ENCODE measurements around the gene PPP2R5D.

DNA sequence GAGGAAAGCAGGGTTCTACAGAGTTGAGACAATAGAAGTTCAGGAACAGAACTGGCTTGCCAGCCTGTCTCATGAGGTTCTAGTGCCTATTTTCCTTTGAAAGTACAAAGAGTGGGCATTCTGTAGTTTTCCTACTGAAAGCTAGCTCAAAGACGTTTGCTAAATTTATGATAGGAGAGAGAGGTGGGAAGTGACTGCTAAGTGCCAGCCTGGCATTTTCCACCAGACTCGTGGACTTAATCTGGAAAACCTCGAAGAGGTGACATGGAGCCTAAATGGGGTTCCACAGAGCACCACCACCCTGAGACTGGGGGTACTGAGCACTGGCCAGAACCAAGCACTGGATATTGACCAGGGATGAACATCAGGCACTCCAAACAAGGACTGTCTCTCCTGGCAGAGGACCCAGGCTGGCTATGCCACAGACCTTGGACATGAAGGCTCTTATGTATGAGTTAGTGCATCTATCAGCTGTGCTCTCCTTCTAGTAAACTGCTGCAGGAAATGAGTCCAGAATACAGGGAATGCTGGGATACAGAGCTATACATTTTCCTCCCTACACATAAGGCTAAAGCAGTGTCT is 12.5 kb upstream of the PPP2R5D start:
- TF ChIP-seq SIN3A (IDR thresholded peaks at IDR 0.05; ENCODE audit: borderline replicate concordance, insufficient read depth, low read length) = no peak
- TF ChIP-seq, protein P1, sequence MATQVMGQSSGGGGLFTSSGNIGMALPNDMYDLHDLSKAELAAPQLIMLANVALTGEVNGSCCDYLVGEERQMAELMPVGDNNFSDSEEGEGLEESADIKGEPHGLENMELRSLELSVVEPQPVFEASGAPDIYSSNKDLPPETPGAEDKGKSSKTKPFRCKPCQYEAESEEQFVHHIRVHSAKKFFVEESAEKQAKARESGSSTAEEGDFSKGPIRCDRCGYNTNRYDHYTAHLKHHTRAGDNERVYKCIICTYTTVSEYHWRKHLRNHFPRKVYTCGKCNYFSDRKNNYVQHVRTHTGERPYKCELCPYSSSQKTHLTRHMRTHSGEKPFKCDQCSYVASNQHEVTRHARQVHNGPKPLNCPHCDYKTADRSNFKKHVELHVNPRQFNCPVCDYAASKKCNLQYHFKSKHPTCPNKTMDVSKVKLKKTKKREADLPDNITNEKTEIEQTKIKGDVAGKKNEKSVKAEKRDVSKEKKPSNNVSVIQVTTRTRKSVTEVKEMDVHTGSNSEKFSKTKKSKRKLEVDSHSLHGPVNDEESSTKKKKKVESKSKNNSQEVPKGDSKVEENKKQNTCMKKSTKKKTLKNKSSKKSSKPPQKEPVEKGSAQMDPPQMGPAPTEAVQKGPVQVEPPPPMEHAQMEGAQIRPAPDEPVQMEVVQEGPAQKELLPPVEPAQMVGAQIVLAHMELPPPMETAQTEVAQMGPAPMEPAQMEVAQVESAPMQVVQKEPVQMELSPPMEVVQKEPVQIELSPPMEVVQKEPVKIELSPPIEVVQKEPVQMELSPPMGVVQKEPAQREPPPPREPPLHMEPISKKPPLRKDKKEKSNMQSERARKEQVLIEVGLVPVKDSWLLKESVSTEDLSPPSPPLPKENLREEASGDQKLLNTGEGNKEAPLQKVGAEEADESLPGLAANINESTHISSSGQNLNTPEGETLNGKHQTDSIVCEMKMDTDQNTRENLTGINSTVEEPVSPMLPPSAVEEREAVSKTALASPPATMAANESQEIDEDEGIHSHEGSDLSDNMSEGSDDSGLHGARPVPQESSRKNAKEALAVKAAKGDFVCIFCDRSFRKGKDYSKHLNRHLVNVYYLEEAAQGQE (IDR thresholded peaks at IDR 0.05; ENCODE audit: insufficient read depth in 1 of 2, low read depth in 2 of 2, low read length in 2 of 2) = no peak
- no peak for TF ChIP-seq POLR2AphosphoS5 (IDR thresholded peaks at IDR 0.05; ENCODE audit: low read depth, low read length)
- TF ChIP-seq TAF1 (IDR thresholded peaks at IDR 0.05; ENCODE audit: borderline replicate concordance, insufficient read depth, low read length) = no peak
- no peak for TF ChIP-seq FOXP2 (optimal IDR thresholded peaks at IDR 0.05; ENCODE audit: borderline replicate concordance, extremely low read depth, extremely low read length, insufficient read depth)

Data from PFSK-1 (cell line).